Measurements from ENCODE around the gene ARL8A.
"Not testable (repeated sequence)": the region's sequence is repeated elsewhere in the genome, so short reads cannot be mapped to it uniquely, and the experiment has no call there.

The ARL8A gene

GRCh38 chr1:202186327-202186726 lies 41.8 kb upstream of the ARL8A start:
- no peaks in the 10 kb centered on the region for H3K36me3 ChIP-seq (ENCODE audit: control insufficient read depth, insufficient read depth, low read length)
- H3K27me3 ChIP-seq (ENCODE audit: control insufficient read depth, insufficient read depth, low read length), result no peaks in the 10 kb centered on the region; the same call in 1 of the 2 replicates
- no peak overlapping the region for H3K9ac ChIP-seq (ENCODE audit: low read length)
- H3K4me3 ChIP-seq (ENCODE audit: low read depth, low read length), result no peak overlapping the region
- H3K9me3 ChIP-seq (ENCODE audit: control insufficient read depth, insufficient read depth, low read depth, low read length), result no peaks in the 10 kb centered on the region
- H3K27ac ChIP-seq (ENCODE audit: low read depth, low read length), result no peak overlapping the region
- H3K4me1 ChIP-seq (ENCODE audit: control insufficient read depth, insufficient read depth, low read length), result peaks cover 11% of the 10 kb centered on the region

GRCh38 chr1:202184750-202185460 lies 40.4 kb upstream of the ARL8A start:
- H3K9ac ChIP-seq (ENCODE audit: low read length), result no peak overlapping the region
- no peaks in the 10 kb centered on the region for H3K9me3 ChIP-seq (ENCODE audit: control insufficient read depth, insufficient read depth, low read depth, low read length)
- H3K27me3 ChIP-seq (ENCODE audit: control insufficient read depth, insufficient read depth, low read length), result peaks cover 3% of the 10 kb centered on the region; the same call in 1 of the 2 replicates
- no peak overlapping the region for H3K27ac ChIP-seq (ENCODE audit: low read depth, low read length)
- H3K4me1 ChIP-seq (ENCODE audit: control insufficient read depth, insufficient read depth, low read length), result peaks cover 11% of the 10 kb centered on the region
- peak overlapping the region; percentile 27; the same call in 1 of the 2 replicates for H3K4me3 ChIP-seq (ENCODE audit: low read depth, low read length)
- no peaks in the 10 kb centered on the region for H3K36me3 ChIP-seq (ENCODE audit: control insufficient read depth, insufficient read depth, low read length)

GRCh38 chr1:202182040-202182877 lies 37.7 kb upstream of the ARL8A start:
- H3K27me3 ChIP-seq (ENCODE audit: control insufficient read depth, insufficient read depth, low read length), result peaks cover 3% of the 10 kb centered on the region; the same call in 1 of the 2 replicates
- no peaks in the 10 kb centered on the region for H3K9me3 ChIP-seq (ENCODE audit: control insufficient read depth, insufficient read depth, low read depth, low read length)
- H3K4me3 ChIP-seq (ENCODE audit: low read depth, low read length), result no peak overlapping the region
- H3K9ac ChIP-seq (ENCODE audit: low read length), result no peak overlapping the region
- peaks cover 6% of the 10 kb centered on the region for H3K4me1 ChIP-seq (ENCODE audit: control insufficient read depth, insufficient read depth, low read length)
- no peak overlapping the region for H3K27ac ChIP-seq (ENCODE audit: low read depth, low read length)
- H3K36me3 ChIP-seq (ENCODE audit: control insufficient read depth, insufficient read depth, low read length), result no peaks in the 10 kb centered on the region

GRCh38 chr1:202181586-202181985 lies 37.0 kb upstream of the ARL8A start:
- H3K27me3 ChIP-seq (ENCODE audit: control insufficient read depth, insufficient read depth, low read length), result peaks cover 3% of the 10 kb centered on the region; the same call in 1 of the 2 replicates
- no peaks in the 10 kb centered on the region for H3K9me3 ChIP-seq (ENCODE audit: control insufficient read depth, insufficient read depth, low read depth, low read length)
- H3K4me3 ChIP-seq (ENCODE audit: low read depth, low read length), result no peak overlapping the region
- H3K27ac ChIP-seq (ENCODE audit: low read depth, low read length), result no peak overlapping the region
- peaks cover 6% of the 10 kb centered on the region for H3K4me1 ChIP-seq (ENCODE audit: control insufficient read depth, insufficient read depth, low read length)
- no peak overlapping the region for H3K9ac ChIP-seq (ENCODE audit: low read length)
- no peaks in the 10 kb centered on the region for H3K36me3 ChIP-seq (ENCODE audit: control insufficient read depth, insufficient read depth, low read length)

GRCh38 chr1:202180751-202181139 lies 36.2 kb upstream of the ARL8A start:
- not testable (repeated sequence) for H3K36me3 ChIP-seq (ENCODE audit: control insufficient read depth, insufficient read depth, low read length); H3K4me3 ChIP-seq (ENCODE audit: low read depth, low read length); H3K9ac ChIP-seq (ENCODE audit: low read length); H3K4me1 ChIP-seq (ENCODE audit: control insufficient read depth, insufficient read depth, low read length); H3K27ac ChIP-seq (ENCODE audit: low read depth, low read length); H3K27me3 ChIP-seq (ENCODE audit: control insufficient read depth, insufficient read depth, low read length); H3K9me3 ChIP-seq (ENCODE audit: control insufficient read depth, insufficient read depth, low read depth, low read length)

DNA sequence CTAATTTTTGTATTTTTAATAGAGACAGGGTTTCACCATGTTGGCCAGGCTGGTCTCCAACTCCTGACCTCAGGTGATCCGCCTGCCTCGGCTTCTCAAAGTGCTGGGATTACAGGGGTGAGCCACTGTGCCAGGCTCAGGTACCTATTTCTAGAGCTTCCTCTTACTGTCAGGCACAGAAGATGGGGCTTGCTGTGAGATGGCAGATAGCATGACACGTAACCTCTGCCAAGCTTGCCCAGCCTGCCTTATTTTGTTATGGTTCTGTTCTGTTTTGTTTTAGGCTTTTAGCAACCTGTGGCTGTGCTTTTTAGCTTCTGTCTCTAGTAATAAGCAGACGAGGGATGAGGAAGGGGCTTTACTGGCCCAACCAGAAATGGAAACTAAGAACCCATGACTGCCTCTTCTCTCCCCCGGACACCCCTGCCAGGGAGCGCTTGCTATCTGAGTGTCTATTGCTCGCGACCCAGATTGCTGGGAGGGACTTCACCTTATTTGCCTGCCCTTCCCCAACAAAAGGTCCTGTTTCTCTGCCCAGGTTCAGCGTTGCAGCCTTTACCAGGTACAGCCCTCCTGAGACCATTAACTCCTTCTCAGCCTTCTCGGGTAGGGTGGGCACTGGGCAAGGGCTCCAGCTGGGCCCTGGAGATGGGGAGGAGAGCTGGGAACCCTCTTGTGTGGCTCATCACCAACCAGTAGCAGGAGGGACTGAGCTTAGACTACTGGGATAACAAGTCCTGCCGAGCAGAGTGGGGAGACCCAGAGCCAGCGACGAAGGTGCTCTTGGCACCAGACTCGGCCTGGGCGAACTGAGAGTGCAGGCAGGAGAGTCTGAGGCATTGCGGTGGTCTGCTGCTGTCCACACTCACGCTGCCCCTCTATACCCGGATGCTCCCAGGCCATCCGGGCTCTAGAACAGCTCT lies 35.6 kb upstream of the ARL8A start:
- H3K27me3 ChIP-seq (ENCODE audit: control insufficient read depth, insufficient read depth, low read length), result peaks cover 3% of the 10 kb centered on the region; the same call in 1 of the 2 replicates
- H3K9me3 ChIP-seq (ENCODE audit: control insufficient read depth, insufficient read depth, low read depth, low read length), result no peaks in the 10 kb centered on the region
- H3K27ac ChIP-seq (ENCODE audit: low read depth, low read length), result no peak overlapping the region
- no peak overlapping the region for H3K4me3 ChIP-seq (ENCODE audit: low read depth, low read length)
- peaks cover 3% of the 10 kb centered on the region for H3K4me1 ChIP-seq (ENCODE audit: control insufficient read depth, insufficient read depth, low read length)
- H3K9ac ChIP-seq (ENCODE audit: low read length), result no peak overlapping the region
- H3K36me3 ChIP-seq (ENCODE audit: control insufficient read depth, insufficient read depth, low read length), result no peaks in the 10 kb centered on the region

DNA sequence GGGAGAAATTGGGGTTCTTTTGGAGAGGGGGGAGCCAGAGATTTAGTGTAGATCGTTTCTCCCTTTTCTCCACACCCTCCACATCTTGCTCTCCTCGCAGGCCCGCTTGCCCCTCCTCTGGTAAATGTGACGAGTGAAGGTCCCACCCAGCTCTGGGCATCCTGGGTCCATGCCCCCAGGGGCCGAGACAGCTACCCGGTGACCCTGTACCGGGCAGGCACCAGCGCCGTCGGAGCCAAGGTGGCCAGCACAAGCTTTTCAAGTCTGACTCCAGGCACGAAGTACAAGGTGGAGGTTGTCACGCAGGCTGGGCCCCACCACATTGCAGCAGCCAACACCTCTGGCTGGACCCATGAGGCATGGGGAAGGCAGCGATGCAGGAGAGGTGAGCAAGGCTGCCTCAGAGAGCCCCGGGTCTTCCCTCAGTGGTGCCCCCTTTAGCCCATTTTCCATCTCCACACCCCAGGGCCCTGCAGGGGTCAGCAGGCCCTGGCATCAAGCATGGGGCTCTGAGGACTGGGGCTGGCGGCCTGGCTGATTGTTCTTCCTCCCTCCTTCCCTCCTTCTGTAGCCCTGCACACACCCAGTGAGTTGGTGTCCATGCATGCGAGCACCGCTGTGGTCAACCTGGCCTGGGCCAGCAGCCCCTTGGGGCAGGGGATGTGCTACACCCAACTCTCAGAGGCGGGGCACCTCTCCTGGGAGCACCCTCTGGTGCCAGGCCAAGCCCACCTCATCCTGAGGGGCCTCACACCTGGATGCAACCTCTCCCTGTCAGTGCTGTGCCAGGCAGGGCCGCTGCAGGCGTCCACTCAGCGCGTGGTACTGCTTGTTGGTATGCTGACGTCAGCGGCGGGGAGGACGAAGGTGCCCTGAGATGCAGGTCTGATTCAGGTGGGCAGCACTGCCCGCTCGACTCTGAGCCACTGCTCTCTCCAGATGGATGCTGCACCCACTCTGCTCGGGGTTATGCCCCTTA lies 32.7 kb upstream of the ARL8A start:
- H3K9me3 ChIP-seq (ENCODE audit: control insufficient read depth, insufficient read depth, low read depth, low read length), result no peaks in the 10 kb centered on the region
- H3K27me3 ChIP-seq (ENCODE audit: control insufficient read depth, insufficient read depth, low read length), result peaks cover 3% of the 10 kb centered on the region; the same call in 1 of the 2 replicates
- H3K4me3 ChIP-seq (ENCODE audit: low read depth, low read length), result no peak overlapping the region
- H3K27ac ChIP-seq (ENCODE audit: low read depth, low read length), result no peak overlapping the region
- no peaks in the 10 kb centered on the region for H3K4me1 ChIP-seq (ENCODE audit: control insufficient read depth, insufficient read depth, low read length)
- H3K9ac ChIP-seq (ENCODE audit: low read length), result no peak overlapping the region
- no peaks in the 10 kb centered on the region for H3K36me3 ChIP-seq (ENCODE audit: control insufficient read depth, insufficient read depth, low read length)

DNA sequence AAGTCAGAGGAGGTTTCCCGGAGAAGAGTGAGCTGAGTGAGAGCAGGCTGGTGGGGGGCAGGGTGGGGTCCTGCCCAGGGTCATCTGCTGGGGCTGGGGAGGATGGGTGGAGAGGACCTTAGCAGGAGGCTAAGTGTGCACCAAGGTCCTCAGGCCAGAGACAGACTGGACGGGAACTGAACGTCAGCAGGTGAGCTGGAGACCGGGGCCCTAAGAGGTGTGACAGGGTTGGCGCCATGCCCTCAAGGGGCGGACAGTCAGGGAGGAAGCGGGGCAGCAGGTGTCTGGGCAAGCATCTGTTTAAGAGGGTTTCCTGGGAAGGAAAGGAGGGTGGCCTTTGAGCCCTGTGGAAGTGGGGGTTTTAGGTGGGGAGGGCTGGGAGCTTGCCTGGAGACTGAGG lies 29.5 kb upstream of the ARL8A start:
- H3K36me3 ChIP-seq (ENCODE audit: control insufficient read depth, insufficient read depth, low read length), result no peaks in the 10 kb centered on the region
- no peak overlapping the region for H3K27ac ChIP-seq (ENCODE audit: low read depth, low read length)
- no peaks in the 10 kb centered on the region for H3K27me3 ChIP-seq (ENCODE audit: control insufficient read depth, insufficient read depth, low read length)
- no peak overlapping the region for H3K4me3 ChIP-seq (ENCODE audit: low read depth, low read length)
- H3K9ac ChIP-seq (ENCODE audit: low read length), result no peak overlapping the region
- H3K4me1 ChIP-seq (ENCODE audit: control insufficient read depth, insufficient read depth, low read length), result no peaks in the 10 kb centered on the region
- H3K9me3 ChIP-seq (ENCODE audit: control insufficient read depth, insufficient read depth, low read depth, low read length), result no peaks in the 10 kb centered on the region

DNA sequence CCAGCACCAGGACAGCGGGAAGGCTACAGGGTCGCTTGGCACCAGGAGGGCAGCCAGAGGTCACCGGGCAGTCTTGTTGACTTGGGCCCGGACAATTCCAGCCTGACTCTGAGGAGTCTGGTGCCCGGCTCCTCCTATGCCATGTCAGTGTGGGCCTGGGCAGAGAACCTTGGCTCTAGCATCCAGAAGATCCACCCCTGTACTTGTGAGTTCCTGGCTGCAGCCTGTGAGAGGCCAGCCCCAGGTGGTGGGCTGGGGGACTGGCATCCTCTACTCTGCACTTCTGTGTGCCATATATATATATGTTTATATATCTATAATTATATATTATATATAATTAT lies 27.4 kb upstream of the ARL8A start:
- Histone ChIP-seq H3K9ac (ENCODE audit: low read length) (no peak overlapping the region), H3K4me1 (ENCODE audit: control insufficient read depth, insufficient read depth, low read length) (no peaks in the 10 kb centered on the region), H3K4me3 (ENCODE audit: low read depth, low read length) (no peak overlapping the region), H3K36me3 (ENCODE audit: control insufficient read depth, insufficient read depth, low read length) (no peaks in the 10 kb centered on the region), H3K9me3 (ENCODE audit: control insufficient read depth, insufficient read depth, low read depth, low read length) (no peaks in the 10 kb centered on the region), H3K27ac (ENCODE audit: low read depth, low read length) (no peak overlapping the region), H3K27me3 (ENCODE audit: control insufficient read depth, insufficient read depth, low read length) (no peaks in the 10 kb centered on the region)
